ENCODE measurements around the gene CELF5.

- TF ChIP-seq FOXM1 (IDR thresholded peaks at IDR 0.05; ENCODE audit: borderline replicate concordance, low read depth) (no peak), CEBPB (IDR thresholded peaks at IDR 0.05) (no peak), MAX (IDR thresholded peaks at IDR 0.05) (no peak), EP300 (IDR thresholded peaks at IDR 0.05; ENCODE audit: borderline replicate concordance) (no peak), RAD21 (IDR thresholded peaks at IDR 0.05; ENCODE audit: low read depth) (no peak), REST (IDR thresholded peaks at IDR 0.05; ENCODE audit: low read depth) (no peak), TEAD4 (IDR thresholded peaks at IDR 0.05) (no peak), CREB1 (IDR thresholded peaks at IDR 0.05; ENCODE audit: low read depth) (no peak)
Observed at GRCh38 chr19:3201911-3202310, 22.6 kb upstream of the CELF5 start.

All from Ishikawa (cell line).